GM06990 (cell line): ENCODE results near the gene PRND.
"Not testable (repeated sequence)": the region's sequence is repeated elsewhere in the genome, so short reads cannot be mapped to it uniquely, and the experiment has no call there.

Experiments
- DNase-seq: peaks from one replicate; pipeline ENCODE4 v3.0.0-alpha.2; 2011; ENCODE audit not compliant: insufficient read length; ENCODE audit errors: extremely low read depth
- H3K27me3 ChIP-seq: replicated peaks from 2 replicates; pipeline ENCODE4 v1.6.0; 2011; ENCODE audit warnings: low read length; ENCODE audit not compliant: control insufficient read depth, insufficient read depth
- H3K36me3 ChIP-seq: 2 replicates; pipeline ENCODE4 v1.5.1; 2011; ENCODE audit warnings: low read length; ENCODE audit not compliant: control insufficient read depth, insufficient read depth
- H3K4me3 ChIP-seq: replicated peaks from 2 replicates; pipeline ENCODE4 v1.5.1; 2011; ENCODE audit warnings: low read depth, mild to moderate bottlenecking, control low read depth, low read length
- TF ChIP-seq, protein P1 (sequence below): IDR thresholded peaks from 2 replicates; pipeline ENCODE4 v1.5.1; 2011; ENCODE audit warnings: low read length, control low read depth, mild to moderate bottlenecking, inconsistent platforms; ENCODE audit not compliant: insufficient read depth, poor library complexity, severe bottlenecking

The PRND gene

DNA sequence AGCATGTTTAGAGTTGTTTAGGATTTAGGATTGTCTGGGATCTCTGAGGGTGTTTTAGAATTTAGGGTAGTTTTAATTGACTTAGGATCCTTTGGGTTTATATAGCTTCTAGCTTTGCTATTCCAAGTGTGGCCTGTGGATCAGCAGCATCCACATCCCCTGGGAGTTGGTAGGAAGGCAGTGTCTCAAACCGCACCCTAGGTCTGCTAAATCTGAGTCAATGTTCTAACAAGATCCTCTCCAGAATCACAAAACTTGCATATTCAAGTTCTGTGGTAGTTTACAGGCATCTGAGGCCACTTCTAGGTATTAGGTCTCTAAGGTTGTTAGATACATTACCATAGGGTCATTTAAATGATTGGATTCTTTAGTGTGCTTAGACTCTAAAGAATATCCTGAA is 48.3 kb downstream of the PRND start:
- DNase-seq = no peak
- Histone ChIP-seq H3K27me3 (no peaks in the 10 kb centered on the region), H3K36me3 (no peaks in the 10 kb centered on the region), H3K4me3 (no peak overlapping the region)
- TF ChIP-seq, protein P1, sequence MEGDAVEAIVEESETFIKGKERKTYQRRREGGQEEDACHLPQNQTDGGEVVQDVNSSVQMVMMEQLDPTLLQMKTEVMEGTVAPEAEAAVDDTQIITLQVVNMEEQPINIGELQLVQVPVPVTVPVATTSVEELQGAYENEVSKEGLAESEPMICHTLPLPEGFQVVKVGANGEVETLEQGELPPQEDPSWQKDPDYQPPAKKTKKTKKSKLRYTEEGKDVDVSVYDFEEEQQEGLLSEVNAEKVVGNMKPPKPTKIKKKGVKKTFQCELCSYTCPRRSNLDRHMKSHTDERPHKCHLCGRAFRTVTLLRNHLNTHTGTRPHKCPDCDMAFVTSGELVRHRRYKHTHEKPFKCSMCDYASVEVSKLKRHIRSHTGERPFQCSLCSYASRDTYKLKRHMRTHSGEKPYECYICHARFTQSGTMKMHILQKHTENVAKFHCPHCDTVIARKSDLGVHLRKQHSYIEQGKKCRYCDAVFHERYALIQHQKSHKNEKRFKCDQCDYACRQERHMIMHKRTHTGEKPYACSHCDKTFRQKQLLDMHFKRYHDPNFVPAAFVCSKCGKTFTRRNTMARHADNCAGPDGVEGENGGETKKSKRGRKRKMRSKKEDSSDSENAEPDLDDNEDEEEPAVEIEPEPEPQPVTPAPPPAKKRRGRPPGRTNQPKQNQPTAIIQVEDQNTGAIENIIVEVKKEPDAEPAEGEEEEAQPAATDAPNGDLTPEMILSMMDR = no peak

DNA sequence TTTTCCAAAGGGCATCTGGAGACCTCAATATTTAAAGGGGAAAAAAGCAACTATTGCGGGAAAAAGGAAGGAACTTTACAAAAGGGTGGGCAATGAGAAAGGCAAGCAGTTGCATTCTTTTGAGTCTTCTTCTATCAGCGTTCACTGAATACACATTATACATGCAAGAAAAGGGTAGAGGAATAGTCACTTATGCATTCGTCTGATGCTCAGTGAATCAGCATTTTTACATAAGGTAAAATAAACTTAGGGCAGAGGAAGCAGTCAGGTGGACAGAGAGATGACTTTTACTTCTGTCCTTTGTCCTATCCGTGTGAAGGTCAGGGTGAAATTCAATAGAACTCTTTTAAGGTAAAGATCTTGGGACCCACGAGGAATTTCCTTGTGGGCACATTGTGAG is 49.3 kb downstream of the PRND start:
- no peaks in the 10 kb centered on the region for H3K36me3 ChIP-seq
- TF ChIP-seq, protein P1 = no peak
- no peak overlapping the region for H3K4me3 ChIP-seq
- H3K27me3 ChIP-seq = no peaks in the 10 kb centered on the region
- DNase-seq = no peak

DNA sequence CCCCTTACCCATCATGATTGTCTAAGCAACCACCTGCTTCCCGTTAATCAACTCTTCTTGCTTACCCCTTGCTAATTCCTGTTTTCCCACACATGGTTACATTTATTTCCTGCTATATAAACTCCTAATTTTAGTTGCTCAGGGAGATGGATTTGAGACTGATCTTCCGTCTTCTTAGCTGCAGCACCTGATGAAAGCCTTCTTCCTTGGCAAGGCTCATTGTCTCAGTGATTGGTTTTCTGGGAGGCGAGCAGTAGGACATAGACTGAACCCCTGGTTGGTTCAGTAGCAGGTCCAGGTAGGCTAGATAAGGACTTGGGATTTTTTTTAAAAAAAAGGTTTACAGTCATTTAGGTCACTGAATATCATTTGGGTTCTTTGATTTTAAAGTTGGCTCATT is 50.4 kb downstream of the PRND start:
- no peaks in the 10 kb centered on the region for H3K36me3 ChIP-seq
- H3K4me3 ChIP-seq = no peak overlapping the region
- DNase-seq = no peak
- H3K27me3 ChIP-seq = no peaks in the 10 kb centered on the region
- TF ChIP-seq, protein P1 = no peak

DNA sequence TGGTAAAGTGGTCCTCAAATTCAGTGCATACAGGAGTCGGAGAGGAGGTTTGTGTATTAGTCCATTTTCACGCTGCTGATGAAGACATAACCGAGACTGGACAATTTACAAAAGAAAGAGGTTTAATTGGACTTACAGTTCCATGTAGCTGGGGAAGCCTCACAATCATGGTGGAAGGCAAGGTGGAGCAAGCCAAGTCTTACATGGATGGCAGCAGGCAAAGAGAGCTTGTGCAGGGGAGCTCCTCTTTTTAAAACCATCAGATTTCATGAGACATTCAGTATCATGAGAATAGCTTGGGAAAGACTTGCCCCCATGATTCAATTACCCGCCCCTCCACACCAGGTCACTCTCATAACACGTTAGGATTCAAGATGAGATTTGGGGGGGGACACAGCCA is 51.3 kb downstream of the PRND start:
- not testable (repeated sequence) for DNase-seq, H3K27me3 ChIP-seq, H3K36me3 ChIP-seq, H3K4me3 ChIP-seq

- TF ChIP-seq, protein P1 = no peak
- Histone ChIP-seq H3K27me3 (no peaks in the 10 kb centered on the region), H3K4me3 (no peak overlapping the region), H3K36me3 (no peaks in the 10 kb centered on the region)
- DNase-seq = no peak
Measured at GRCh38 chr20:4773736-4774135, 52.0 kb downstream of the PRND start.

GRCh38 chr20:4774207-4774606 is 52.5 kb downstream of the PRND start:
- H3K27me3 ChIP-seq = no peaks in the 10 kb centered on the region
- TF ChIP-seq, protein P1 = no peak
- no peak for DNase-seq
- H3K4me3 ChIP-seq = no peak overlapping the region
- no peaks in the 10 kb centered on the region for H3K36me3 ChIP-seq
